Astrocyte of the hippocampus (primary cell): ENCODE results near the gene FSIP1.
A peak's percentile ranks its signal among the peaks of the same experiment; 100 is the strongest.

Experiments used
- DNase-seq: peaks from one replicate; pipeline ENCODE4 v3.0.0; 2011; ENCODE audit warnings: low read depth, low spot score

The FSIP1 gene

GRCh38 chr15:39594446-39595337, 187.9 kb downstream of the FSIP1 start:
- peak; percentile 26 for DNase-seq

- peak; percentile 22 for DNase-seq
Measured at GRCh38 chr15:39593656-39594445, 188.8 kb downstream of the FSIP1 start.

GRCh38 chr15:39593071-39593655, 189.5 kb downstream of the FSIP1 start:
- DNase-seq, result peak; percentile 38

- peak; percentile 50 for DNase-seq
Measured at GRCh38 chr15:39592500-39592899, 190.1 kb downstream of the FSIP1 start.

- DNase-seq, result peak; percentile 23
Measured at GRCh38 chr15:39591896-39592315, 190.7 kb downstream of the FSIP1 start.

GRCh38 chr15:39591141-39591895, 191.3 kb downstream of the FSIP1 start:
- peak; percentile 32 for DNase-seq

- peak; percentile 37 for DNase-seq
Measured at GRCh38 chr15:39589815-39590644, 192.6 kb downstream of the FSIP1 start.

- DNase-seq, result no peak
Measured at GRCh38 chr15:39589193-39589814, 193.3 kb downstream of the FSIP1 start.

GRCh38 chr15:39588531-39589192, 194.0 kb downstream of the FSIP1 start:
- peak; percentile 47 for DNase-seq

- no peak for DNase-seq
Measured at GRCh38 chr15:39587731-39588530, 194.7 kb downstream of the FSIP1 start.

- peak; percentile 49 for DNase-seq
Measured at GRCh38 chr15:39587096-39587721, 195.4 kb downstream of the FSIP1 start.

GRCh38 chr15:39586387-39587095, 196.1 kb downstream of the FSIP1 start:
- DNase-seq, result peak; percentile 66

- peak; percentile 27 for DNase-seq
Measured at GRCh38 chr15:39585871-39586301, 196.8 kb downstream of the FSIP1 start.

- DNase-seq, result peak; percentile 36
Measured at GRCh38 chr15:39585389-39585841, 197.2 kb downstream of the FSIP1 start.

- peak; percentile 17 for DNase-seq
Measured at GRCh38 chr15:39584662-39585388, 197.8 kb downstream of the FSIP1 start.

- no peak for DNase-seq
Measured at GRCh38 chr15:39584266-39584659, 198.4 kb downstream of the FSIP1 start.
